HT1080 (cell line): ENCODE data around the gene KRT6B. TPM values are rescaled to one million over a fixed set of nuclear protein-coding genes. Genes with fewer than 3 reads are reported as not detected.
A peak's percentile ranks its signal among the peaks of the same experiment; 100 is the strongest.
"Not testable (repeated sequence)": the region's sequence is repeated elsewhere in the genome, so short reads cannot be mapped to it uniquely, and the experiment has no call there.

Experiments
- DNase-seq: peaks from one replicate; pipeline ENCODE4 v3.0.0-alpha.2; 2015; ENCODE audit warnings: low read depth
- total RNA-seq: library from RNA; depleted of rRNA; stranded (reverse); fragments of >200 nt; shearing (Covaris generic); gene quantifications from 2 replicates; pipeline ENCODE4 v1.2.3, GENCODE V29; 2014

Gene KRT6B
- total RNA-seq, 1 experiment from 2014 or later, result not detected

GRCh38 chr12:52473768-52474167 lies 21.8 kb upstream of the KRT6B start, which contains the start of gene KRT6C:
Gene KRT6C (minus strand): TSS chr12:52473805. CDS start chr12:52473737, 68 bp downstream.
- no peak for DNase-seq

GRCh38 chr12:52469853-52470252 lies 17.9 kb upstream of the KRT6B start:
- no peak for DNase-seq

DNA sequence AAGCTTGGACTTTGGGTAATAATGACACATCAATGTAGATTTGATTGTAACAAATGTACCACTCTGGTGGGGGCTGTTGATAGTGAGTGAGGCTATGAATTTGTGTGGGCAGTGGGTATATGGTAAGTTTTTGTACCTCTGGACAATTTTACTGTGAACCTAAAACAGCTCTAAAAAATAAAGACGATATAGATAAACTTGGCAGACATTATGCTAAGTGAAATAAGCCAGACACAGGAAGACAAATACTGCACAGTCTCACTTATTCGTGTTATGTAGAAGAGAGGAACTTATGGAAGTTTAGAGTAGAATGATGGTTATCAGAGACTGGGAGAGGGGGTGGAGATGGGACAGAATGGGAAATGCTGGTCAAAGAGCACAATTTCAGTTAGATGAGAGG lies 13.0 kb upstream of the KRT6B start:
- DNase-seq, result no peak

DNA sequence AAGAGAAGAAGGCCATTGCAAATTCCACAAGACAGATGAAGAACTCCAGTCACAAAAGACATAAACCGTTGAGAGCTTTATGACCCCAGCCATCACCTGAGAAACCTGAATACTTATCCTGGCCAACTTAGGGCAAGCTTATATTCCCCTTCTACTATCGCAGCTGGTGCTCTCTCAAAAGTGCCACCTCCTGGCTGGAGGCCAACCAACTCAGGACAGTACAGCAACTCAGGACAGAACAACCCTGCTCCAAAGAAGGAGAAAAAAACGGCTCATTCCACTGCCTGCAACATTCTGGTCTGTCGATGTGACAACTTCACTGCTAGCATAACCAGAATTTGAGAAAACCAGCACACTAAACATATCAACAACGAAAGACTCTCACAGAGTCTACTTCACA lies 9.7 kb upstream of the KRT6B start:
- DNase-seq, result no peak

DNA sequence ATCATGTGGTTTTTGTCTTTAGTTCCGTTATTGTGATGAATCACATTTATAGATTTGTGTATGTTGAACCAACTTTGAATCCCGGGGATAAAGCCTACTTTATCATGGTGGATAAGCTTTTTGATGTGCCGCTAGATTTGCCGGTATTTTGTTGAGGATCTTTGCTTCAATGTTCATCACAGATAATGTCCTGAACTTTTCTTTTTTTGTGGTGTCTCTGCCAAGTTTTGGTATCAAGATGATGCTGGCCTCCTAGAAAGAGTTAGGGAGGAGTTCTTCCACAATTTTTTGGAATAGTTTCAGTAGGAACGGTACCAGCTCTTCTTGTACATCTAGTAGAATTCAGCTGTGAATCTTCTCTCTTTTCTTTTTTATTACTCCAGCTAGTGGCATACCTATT lies 6.9 kb upstream of the KRT6B start:
- DNase-seq, result no peak

- DNase-seq, result no peak
Observed at GRCh38 chr12:52455821-52456220, 3.9 kb upstream of the KRT6B start.

GRCh38 chr12:52454411-52455201 lies 2.7 kb upstream of the KRT6B start:
- DNase-seq, result no peak

- no peak for DNase-seq
Observed at GRCh38 chr12:52448228-52448627, 3.7 kb downstream of the KRT6B start.

- DNase-seq, result not testable (repeated sequence)
Observed at GRCh38 chr12:52447196-52447595, 4.8 kb downstream of the KRT6B start.

GRCh38 chr12:52446367-52447045 lies 5.4 kb downstream of the KRT6B start:
- no peak for DNase-seq

DNA sequence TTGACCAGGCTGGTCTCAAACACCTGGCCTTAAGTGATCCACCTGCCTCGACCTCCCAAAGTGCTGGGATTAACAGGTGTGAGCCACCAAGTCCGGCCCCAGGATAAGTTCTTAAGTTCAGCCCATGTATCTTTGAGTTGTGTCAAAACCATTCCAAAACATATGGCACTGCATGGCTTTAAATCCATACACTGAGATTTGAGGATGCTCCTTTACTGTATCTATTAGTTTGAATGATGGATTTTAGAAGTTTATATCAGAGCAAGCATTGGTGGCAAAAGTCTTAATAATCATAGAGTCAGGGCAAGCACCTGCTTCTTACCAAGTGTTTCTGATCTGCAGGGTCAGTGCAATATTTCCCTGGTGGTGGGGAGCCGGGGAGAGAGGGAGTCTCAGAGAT lies 6.1 kb downstream of the KRT6B start:
- DNase-seq, result no peak

DNA sequence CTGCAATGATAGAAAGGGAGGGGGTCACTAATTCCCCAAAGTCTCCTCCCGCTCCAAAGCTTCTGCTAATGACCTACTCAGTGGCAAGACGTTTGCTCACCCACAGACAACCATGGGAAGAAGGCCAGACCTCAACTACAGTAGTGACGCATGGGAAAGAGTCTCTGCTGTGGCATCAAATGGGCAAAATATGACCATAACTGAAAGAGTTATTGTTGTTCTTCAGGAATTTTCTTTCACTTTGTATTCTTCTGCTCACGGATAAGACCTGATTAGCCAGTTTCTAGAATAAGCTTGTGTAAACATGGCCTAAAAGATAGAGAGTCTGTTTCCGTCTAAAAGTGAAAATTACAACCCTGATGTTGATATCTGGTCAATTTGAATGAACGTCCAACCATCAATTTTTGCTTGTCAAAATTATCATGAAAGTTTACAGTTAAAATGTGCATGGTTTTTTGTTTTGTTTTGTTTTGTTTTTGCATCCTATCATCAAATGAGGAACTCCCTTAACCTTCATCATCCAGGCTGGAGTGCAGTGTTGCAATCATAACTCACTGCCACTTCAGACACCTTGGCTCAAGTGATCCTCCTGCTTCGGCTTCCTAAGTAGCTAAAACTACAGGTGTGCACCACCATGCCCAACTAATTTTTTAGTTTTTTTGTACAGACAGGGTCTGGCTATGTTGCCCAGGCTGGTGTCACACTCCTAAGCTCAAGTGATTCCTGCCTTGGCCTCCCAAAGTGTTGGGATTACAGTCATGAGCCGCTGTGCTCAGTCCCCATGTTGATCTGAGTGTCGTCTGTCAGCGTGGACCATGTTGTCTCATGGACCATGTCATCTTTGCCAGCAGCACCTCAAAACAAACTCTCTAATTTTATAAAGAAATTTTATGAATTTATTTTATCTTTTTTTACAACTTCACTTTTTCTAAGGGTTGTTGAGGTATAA lies 7.0 kb downstream of the KRT6B start:
- DNase-seq, result no peak

GRCh38 chr12:52443966-52444365 lies 8.0 kb downstream of the KRT6B start:
- DNase-seq, result no peak

DNA sequence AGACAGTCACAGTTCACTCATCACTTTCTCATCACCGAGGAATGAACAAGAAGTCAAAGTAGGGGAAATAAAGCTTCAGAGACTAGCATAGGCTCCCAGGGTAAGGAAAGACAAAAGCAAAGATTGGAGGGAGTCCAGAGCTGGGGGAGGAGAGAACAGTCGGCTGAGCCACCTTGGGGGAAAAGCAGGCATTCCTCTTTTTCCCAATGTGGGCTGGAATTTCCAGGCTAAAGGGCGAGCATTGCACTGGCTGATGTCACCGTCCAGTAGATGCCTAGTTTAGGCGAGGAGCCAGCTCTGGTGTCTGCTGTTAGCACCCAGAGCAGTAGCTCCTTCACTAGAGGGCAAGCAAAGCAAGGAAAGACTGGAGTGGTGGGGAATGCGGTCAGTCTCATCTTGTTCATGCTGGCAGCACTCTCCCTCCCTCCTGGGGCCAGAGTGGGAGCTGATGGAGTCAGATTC lies 9.3 kb downstream of the KRT6B start:
- peak; percentile 85 for DNase-seq

GRCh38 chr12:52441320-52441911 lies 10.5 kb downstream of the KRT6B start:
- DNase-seq, result peak; percentile 46

DNA sequence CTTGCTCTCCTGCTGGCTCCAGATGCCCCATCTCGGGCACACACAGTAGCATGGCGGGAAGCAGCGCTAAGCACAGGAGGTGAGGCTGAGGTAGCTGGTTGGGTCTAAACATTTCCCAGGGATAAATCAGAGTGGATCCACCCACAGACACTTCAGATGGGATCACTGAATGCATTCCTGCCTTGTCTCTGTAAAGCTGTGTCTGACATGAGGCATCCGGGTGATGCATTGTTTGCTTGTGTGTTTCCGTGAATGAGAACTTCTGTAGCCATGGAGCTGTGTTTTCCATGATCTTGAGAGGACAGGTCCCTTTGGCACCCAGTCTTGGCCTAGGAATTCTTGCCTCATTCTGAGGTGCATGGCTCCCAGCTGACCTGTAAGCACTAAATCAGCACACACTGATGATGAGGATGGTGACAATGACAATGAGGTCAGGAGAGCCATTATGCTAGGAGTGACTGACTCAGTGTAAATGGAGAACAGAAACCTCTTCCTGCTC lies 11.1 kb downstream of the KRT6B start:
- peak; percentile 53 for DNase-seq

DNA sequence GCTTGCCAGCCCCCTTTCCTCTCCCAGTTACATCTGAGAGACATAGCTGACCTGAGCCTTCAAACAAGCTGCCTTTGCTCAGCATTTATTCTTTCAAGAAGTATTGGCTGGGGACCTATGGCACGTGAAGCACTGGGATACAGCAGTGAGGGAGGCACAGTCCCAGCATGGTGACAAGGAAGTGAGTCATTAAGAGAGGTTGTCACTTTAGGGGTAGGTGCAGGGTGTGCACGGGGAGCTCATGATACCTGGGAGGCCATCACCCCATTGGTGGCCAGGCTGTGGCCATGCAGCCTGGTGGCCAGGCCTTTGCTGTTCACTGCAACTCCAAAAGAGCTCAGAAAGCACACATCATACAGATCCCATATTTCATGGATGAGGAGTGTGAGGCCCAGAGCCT lies 12.1 kb downstream of the KRT6B start:
- DNase-seq, result no peak

- DNase-seq, result no peak
Observed at GRCh38 chr12:52439420-52439819, 12.5 kb downstream of the KRT6B start.

DNA sequence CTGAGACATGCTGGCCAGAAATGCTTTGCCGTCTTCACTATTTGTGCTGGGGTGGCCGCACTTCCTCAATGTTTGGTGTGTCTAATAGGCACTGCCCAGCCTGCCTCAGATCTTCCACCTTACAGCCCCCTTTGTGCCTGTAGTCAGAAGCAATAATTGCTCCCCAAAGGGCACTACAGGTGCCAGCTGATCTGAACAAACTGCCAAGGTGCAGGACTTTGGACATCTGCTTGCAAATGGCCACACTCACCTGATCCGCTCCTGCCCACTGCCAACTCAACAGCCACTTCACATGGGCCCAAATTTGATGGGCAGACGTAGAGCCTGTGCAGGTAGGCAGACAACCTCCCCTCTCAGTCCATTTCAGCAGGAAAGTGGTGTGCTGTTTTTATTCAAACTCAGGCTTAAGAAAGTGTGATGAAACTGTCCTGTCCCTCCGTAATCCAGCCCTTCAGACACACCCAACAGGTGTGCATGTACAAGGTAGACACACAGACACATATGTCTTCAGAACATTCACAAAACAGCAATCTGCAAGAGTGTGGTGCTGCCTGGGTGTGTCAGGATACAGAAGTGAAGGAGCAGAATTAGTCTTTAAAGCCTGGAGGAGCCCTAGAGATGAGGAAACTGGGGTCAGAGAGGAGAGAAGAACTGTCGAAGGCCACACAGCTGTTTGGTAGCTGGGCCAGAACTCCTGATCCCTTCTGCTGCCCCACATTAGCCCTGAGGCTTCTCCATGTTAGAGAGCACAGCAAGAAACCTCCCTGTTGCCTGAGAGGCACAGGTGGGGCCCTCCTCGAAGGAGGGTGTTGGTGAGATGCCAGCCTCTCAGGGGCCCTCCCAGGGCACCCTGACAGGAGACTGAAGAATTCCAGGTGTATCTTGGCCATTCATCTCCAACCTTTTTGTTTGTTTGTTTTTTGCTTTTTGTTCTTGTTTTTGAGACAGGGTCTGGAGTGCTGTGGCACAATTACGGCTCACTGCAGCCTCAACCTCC lies 13.3 kb downstream of the KRT6B start:
- no peak for DNase-seq

DNA sequence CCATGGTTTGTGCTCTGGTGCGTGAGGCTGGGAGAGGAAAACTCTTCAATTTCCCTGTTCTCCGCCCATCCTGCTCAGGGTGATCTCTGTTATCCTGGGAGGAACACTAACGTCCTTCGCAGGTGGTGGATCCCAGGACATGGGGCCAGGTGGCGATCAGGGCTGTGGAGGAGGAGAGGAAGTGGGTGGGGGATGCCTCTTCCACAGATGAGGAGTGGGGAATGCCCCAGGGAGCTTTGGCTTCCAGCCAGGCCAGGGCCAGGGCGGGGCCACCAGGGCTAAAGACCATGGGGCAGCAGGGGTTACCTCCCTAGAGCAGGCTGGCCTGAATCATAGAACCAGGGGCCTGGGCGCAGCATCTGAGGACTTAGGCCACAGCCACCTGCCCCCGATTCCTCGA lies 14.4 kb downstream of the KRT6B start:
- no peak for DNase-seq
